GM10266 (cell line): ENCODE results near the gene TCAP.
A peak's percentile ranks its signal among the peaks of the same experiment; 100 is the strongest.

Source experiments
- DNase-seq: peaks from one replicate; pipeline ENCODE4 v3.0.0; 2012; ENCODE audit errors: extremely low spot score
- TF ChIP-seq, protein P1 (sequence below): IDR thresholded peaks from 2 replicates; pipeline ENCODE4 v1.5.1; 2012; ENCODE audit warnings: mild to moderate bottlenecking, low read depth; ENCODE audit not compliant: control insufficient read depth, insufficient read depth; ENCODE audit errors: missing control alignments

The TCAP gene, protein sequence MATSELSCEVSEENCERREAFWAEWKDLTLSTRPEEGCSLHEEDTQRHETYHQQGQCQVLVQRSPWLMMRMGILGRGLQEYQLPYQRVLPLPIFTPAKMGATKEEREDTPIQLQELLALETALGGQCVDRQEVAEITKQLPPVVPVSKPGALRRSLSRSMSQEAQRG

DNA sequence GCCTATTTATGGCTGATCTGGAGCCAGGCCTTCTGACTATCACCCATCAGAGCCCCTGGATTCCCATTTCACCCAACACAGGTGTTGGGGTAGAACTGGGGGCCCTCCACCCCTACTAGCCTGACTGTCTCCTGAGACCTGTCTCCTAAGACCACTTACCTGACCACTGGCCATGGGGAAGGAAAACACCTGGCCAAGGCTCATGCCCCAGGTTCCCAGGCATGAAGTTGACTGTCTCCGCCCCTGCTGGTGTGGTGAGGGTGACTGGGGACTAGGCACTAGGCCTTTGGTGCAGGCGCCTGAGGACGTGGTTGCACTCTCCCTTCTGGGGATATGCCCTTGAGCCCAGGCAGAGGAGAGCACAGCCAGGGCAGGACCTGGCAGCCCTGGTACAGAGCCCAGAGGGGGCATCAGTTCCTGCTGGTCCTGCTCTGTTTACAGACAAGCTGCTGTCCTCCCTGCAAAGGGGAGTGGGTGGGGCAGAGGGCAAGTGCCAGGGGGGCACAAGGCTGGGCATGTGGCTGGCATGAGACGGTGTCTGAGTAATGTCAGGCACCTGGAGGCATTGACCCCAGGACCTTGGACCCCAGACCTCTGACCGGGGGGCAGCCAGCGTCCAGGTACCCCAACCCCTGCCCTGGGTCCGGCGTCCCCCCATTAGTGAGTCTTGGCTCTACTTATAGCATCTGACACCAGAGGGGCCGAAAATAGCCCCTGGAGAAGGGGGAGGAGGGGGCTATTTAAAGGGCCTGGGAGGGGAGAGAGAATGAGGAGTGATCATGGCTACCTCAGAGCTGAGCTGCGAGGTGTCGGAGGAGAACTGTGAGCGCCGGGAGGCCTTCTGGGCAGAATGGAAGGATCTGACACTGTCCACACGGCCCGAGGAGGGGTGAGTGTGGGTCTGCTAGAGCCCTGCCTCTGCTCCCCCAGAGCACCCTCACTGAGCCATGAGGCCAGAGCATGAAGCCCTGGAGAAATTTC is at the start of gene TCAP:
TSS of gene TCAP (plus strand) at position 769 of the 981 bp plus-strand sequence. CDS start at position 780, 11 bp downstream.
- no peak for DNase-seq

DNA sequence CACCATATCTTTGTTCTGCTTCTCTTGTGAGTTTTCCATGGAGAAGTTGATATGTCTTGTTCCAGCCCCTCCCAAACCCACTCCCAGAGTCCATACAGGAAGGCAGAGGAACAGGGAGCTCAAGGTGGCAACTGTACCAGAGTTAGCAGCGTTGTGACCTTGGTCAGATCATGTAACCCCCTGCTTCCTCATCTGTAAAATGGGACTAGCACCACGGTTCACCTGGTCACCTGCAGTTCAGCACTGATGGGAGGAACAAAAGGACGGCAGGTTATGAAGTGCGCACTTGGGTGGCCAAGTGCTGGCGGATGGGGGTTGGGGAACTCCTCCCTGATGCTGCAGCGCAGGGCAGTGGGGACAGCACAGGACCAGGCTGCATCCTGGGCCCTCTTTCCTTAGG is 49.7 kb upstream of the TCAP start:
- TF ChIP-seq, protein P1, sequence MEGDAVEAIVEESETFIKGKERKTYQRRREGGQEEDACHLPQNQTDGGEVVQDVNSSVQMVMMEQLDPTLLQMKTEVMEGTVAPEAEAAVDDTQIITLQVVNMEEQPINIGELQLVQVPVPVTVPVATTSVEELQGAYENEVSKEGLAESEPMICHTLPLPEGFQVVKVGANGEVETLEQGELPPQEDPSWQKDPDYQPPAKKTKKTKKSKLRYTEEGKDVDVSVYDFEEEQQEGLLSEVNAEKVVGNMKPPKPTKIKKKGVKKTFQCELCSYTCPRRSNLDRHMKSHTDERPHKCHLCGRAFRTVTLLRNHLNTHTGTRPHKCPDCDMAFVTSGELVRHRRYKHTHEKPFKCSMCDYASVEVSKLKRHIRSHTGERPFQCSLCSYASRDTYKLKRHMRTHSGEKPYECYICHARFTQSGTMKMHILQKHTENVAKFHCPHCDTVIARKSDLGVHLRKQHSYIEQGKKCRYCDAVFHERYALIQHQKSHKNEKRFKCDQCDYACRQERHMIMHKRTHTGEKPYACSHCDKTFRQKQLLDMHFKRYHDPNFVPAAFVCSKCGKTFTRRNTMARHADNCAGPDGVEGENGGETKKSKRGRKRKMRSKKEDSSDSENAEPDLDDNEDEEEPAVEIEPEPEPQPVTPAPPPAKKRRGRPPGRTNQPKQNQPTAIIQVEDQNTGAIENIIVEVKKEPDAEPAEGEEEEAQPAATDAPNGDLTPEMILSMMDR, result no peak
- DNase-seq, result no peak

More for the DNA sequence above, at the start of gene TCAP:
- TF ChIP-seq, protein P1, result no peak

DNA sequence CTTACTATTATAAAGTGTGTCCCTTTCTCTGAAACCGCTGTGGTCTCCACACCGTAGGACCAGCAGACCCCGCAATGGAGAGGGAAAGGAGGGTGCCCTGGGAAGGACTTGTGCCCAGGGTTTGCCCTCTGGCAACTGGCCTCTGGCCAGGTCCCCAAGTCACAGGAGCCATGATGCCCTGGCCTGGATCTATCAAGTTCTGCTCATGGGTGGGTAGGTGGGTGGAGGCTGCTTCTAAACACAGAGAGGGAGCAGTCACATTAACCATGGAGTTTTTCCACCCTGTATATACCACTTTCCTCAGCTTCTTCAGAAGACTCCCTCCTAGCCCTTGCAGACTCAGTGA is 48.1 kb upstream of the TCAP start:
- DNase-seq, result no peak
- TF ChIP-seq, protein P1, result no peak

DNA sequence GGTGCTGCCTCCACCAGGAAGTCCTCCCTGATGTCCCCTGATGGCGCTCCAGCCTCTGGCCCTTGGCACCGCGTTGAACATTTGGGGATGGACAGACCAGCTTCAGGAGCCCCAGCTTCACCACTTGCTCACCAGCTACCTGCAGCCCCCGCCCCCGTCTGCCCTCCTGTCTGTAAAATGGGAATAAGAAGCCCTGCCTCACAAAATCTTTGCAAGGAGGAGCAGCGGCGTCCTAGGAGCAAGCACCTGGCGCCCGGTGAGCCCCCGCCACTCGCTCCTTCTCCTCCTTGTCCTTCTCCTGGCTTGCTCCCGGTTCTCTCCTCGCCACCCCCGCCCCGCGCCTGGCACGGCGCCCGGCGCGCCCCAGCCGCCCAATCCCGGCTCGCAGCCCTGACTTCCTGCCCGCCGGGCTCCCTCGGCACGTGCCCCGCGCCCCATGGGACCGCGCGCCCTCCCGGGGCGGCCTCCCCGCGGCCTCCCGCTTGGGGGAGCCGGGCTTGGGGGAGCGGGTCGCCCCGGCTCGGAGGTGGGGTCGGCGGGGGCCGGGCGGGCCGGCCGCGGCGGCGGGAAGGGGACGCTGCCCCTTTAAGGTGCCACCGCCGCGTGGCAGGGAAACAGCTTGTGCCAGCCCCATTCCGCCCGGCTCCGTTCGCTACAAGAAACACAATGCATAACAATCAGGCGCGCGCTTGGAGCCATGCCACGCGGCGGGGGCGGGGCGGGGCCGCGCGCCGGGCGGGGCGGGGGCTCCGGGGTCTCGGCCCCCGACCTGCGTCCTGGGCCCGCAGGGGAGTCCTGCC is 47.5 kb upstream of the TCAP start:
- TF ChIP-seq, protein P1, result no peak
- peak; percentile 66 for DNase-seq

DNA sequence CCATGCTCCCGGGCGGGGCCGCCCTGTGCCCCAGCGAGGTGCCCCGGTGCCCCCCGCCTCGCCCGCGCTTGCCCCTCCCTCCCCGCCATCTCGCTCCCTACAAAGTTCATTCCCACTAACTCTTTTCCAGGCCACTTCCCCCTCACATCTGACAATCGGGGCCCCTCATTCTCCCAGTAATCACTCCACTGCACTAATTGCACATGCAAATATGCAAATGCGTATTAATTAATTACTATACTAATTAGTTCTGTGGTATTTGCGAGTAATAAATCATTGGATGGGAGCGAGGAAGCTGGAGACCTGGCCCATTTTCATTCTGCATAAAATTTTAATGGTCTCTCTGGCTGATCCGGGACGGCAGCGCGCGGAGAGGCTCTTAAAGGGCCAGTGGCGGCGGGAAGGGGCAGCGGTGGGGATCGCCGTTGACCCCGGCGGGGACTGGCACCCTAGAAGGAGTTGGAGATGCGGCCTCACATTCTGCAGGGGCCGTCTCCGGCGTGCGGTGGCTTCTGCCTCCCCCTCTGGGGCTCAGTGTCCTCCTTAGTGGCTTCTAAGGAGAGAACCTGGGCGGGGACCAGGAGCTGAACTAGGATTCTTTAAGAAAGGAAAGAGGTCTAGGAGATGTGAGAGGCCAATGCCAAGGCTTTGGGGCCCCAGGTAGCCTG is 46.8 kb upstream of the TCAP start:
- TF ChIP-seq, protein P1, result no peak
- DNase-seq, result no peak

DNA sequence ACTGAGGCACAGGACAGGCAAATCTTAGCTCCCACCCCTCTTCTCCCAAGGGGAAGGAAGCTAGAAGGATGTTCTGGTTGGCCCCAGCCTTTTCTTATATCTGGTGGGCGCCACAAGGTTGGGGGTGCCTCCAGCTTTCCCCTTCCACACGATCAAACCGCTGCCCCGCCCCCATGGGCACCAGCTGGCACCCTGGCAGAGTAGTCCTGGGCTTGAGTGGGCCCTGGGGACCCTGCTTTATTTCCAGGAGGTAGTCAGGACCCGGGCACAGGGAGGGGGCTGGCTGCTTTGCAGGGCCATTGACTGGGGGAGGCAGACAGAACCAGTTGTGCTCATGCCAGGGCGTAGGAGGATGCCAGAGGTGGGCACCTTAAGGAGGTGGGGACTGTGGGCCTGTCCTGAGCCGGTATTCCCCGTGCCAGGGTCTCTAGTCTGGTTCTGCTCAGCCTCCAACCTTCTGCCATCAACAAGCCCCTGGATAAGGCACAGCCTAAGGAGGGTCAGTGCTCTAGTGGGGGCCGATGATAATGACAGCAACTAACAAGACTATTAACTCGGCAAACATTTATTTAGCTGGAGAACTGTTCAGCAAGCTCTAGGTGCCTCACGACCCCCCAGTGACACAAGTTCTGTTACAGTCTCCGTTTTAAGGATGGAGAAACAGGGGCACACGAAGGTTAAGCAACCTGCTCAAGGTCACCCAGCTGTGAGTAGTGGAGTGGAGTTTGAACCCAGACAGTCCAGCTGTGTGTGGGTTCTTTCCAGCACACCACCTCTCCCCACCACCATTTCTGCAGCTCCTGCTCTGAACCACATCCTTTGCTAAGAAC is 46.0 kb upstream of the TCAP start:
- DNase-seq, result no peak
- TF ChIP-seq, protein P1, result no peak
